Measurements from ENCODE around the gene SLC10A7. TPM values are rescaled to one million over a fixed set of nuclear protein-coding genes. Genes with fewer than 3 reads are reported as not detected.

SLC10A7 gene
- total and polyA plus RNA-seq, 9 of the 15 experiments (the other 6 are each of a cell fraction or from before 2014, with no cell fraction given): 6.4 to 22.8 (median 16.1) TPM

DNA sequence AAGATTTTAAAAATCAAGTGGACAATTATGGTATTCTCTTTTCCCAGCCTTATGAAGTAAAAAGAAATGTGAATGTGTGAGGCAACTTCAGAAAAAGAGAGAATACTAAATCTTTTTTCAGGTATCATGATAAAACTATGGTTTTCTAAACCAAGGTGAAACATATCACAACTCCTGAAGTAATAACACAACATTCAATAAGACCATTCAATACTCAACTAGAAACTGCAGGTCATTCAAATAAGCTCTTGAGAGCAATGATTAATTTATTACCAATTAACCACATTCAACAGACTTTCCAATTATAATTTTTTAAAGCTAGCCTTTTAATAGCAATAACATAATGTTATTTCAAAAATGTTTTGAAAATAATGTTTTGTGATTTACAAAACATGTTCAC is 35.8 kb downstream of the SLC10A7 start (continued):
- TF ChIP-seq, protein P1, sequence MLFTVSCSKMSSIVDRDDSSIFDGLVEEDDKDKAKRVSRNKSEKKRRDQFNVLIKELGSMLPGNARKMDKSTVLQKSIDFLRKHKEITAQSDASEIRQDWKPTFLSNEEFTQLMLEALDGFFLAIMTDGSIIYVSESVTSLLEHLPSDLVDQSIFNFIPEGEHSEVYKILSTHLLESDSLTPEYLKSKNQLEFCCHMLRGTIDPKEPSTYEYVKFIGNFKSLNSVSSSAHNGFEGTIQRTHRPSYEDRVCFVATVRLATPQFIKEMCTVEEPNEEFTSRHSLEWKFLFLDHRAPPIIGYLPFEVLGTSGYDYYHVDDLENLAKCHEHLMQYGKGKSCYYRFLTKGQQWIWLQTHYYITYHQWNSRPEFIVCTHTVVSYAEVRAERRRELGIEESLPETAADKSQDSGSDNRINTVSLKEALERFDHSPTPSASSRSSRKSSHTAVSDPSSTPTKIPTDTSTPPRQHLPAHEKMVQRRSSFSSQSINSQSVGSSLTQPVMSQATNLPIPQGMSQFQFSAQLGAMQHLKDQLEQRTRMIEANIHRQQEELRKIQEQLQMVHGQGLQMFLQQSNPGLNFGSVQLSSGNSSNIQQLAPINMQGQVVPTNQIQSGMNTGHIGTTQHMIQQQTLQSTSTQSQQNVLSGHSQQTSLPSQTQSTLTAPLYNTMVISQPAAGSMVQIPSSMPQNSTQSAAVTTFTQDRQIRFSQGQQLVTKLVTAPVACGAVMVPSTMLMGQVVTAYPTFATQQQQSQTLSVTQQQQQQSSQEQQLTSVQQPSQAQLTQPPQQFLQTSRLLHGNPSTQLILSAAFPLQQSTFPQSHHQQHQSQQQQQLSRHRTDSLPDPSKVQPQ (CRISPR knock-in tag; IDR thresholded peaks at IDR 0.05; ENCODE audit: borderline replicate concordance): no peak
- TF ChIP-seq RBBP5 (IDR thresholded peaks at IDR 0.05; ENCODE audit: borderline replicate concordance, insufficient read depth, low read length, poor library complexity, severe bottlenecking) (no peak), NR3C1 (CRISPR knock-in tag; IDR thresholded peaks at IDR 0.05) (no peak), UBTF (IDR thresholded peaks at IDR 0.05; ENCODE audit: borderline replicate concordance in 1 of 2, low read depth in 2 of 2, low read length in 2 of 2) (no peak), ZNF445 (CRISPR knock-in tag; IDR thresholded peaks at IDR 0.05; ENCODE audit: low read depth) (no peak), ZNF707 (CRISPR knock-in tag; conservative IDR thresholded peaks at IDR 0.05) (no peak), GATAD2B (IDR thresholded peaks at IDR 0.05; ENCODE audit: borderline replicate concordance) (no peak)
- TF ChIP-seq, protein P2, sequence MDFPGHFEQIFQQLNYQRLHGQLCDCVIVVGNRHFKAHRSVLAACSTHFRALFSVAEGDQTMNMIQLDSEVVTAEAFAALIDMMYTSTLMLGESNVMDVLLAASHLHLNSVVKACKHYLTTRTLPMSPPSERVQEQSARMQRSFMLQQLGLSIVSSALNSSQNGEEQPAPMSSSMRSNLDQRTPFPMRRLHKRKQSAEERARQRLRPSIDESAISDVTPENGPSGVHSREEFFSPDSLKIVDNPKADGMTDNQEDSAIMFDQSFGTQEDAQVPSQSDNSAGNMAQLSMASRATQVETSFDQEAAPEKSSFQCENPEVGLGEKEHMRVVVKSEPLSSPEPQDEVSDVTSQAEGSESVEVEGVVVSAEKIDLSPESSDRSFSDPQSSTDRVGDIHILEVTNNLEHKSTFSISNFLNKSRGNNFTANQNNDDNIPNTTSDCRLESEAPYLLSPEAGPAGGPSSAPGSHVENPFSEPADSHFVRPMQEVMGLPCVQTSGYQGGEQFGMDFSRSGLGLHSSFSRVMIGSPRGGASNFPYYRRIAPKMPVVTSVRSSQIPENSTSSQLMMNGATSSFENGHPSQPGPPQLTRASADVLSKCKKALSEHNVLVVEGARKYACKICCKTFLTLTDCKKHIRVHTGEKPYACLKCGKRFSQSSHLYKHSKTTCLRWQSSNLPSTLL (IDR thresholded peaks at IDR 0.05): no peak

Data from K562 (cell line).